ENCODE data around the gene CTNNA1. TPM values are rescaled to one million over a fixed set of nuclear protein-coding genes. Genes with fewer than 3 reads are reported as not detected.

Gene CTNNA1
- total RNA-seq, 3 donors from 2014 or later = 347 to 457 (median 380) TPM

- no peaks in the 10 kb centered on the region for H3K36me3 ChIP-seq (ENCODE audit: low read depth)
- intact Hi-C loops (cut with DNase I, micrococcal nuclease) = no loop called here
- no peaks in the 10 kb centered on the region for H3K9me3 ChIP-seq
- ATAC-seq = no peak
- TF ChIP-seq CTCF (IDR thresholded peaks at IDR 0.05) = no peak
- DNase-seq = no peak
- no peak overlapping the region for H3K4me3 ChIP-seq
- H3K4me1 ChIP-seq (ENCODE audit: low read depth) = no peaks in the 10 kb centered on the region
These were observed 25.0 kb downstream of the CTNNA1 start for GRCh38 chr5:138778234-138778633.

DNA sequence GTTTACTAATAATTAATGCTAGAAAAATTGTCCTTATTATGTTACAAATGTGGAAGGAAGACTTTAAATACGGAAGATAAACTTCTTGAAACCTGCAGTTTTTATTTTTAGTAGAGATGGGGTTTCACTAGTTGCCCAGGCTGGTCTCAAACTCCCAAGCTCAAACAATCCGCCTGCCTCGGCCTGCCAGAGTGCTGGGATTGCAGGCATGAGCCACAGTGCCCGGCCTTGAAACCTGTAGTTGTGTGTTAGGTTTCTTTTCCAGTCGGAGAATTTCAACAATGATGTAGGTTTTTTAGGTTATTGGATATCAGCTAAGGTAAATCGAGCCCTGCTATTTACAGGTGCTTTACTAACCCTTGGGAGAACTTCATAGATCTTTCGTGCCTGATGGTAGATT lies 30.8 kb downstream of the CTNNA1 start:
- Histone ChIP-seq H3K36me3 (ENCODE audit: low read depth) (no peaks in the 10 kb centered on the region), H3K4me1 (ENCODE audit: low read depth) (no peaks in the 10 kb centered on the region)
- no peak for DNase-seq

DNA sequence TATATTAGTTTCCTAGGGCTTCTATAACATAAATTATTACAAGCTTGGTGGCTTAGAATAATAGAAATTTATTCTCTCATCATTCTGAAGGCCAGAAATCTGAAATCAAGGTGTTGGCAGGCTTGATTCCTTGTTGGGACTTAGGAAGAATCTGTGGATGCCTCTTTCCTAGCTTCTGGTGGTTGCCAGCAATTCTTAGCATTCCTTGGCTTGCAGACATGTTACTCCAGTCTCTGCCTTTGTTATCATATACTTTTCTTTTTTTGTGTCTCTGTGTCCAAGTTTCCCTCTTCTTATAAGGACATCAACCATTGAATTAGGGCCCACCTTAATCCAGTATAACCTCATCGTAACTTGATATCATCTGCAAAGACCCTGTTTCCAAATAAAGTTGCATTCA lies 31.4 kb downstream of the CTNNA1 start:
- no peaks in the 10 kb centered on the region for H3K9me3 ChIP-seq
- H3K4me1 ChIP-seq (ENCODE audit: low read depth) = no peaks in the 10 kb centered on the region
- no peaks in the 10 kb centered on the region for H3K36me3 ChIP-seq (ENCODE audit: low read depth)
- intact Hi-C loops (cut with DNase I, micrococcal nuclease) = no loop called here
- H3K4me3 ChIP-seq = no peak overlapping the region
- no peak for TF ChIP-seq CTCF (IDR thresholded peaks at IDR 0.05)
- no peak for DNase-seq
- no peak for ATAC-seq

More for the DNA sequence above, 30.8 kb downstream of the CTNNA1 start:
- no peak for TF ChIP-seq CTCF (IDR thresholded peaks at IDR 0.05)
- Histone ChIP-seq H3K9me3 (no peaks in the 10 kb centered on the region), H3K4me3 (no peak overlapping the region)
- intact Hi-C loops (cut with DNase I, micrococcal nuclease) = no loop called here
- no peak for ATAC-seq

DNA sequence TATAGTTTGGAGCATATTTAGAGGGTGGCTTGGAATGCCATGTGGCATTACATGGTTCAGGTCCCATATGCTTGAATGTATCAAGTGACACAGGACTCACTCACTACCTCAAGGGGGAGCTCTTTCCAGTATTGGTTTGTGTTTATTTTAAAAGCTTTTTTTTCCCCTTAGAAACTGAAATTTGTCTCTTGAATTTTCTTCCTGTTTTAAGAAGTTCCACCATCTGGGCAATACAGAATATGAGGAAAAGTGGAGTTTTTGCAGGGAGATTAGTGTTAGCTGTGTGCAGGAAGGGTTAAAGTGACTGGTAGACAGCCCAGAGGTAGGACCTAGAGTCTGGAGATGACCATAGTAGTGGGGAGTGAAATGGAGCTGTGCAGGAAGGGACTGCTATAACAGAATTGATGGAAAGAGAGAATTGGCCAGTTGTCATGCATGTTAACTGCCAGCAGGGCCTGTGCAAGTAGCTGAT lies 36.6 kb downstream of the CTNNA1 start:
- Histone ChIP-seq H3K36me3 (ENCODE audit: low read depth) (no peaks in the 10 kb centered on the region), H3K9me3 (no peaks in the 10 kb centered on the region), H3K4me1 (ENCODE audit: low read depth) (no peaks in the 10 kb centered on the region), H3K4me3 (no peak overlapping the region)
- TF ChIP-seq CTCF (IDR thresholded peaks at IDR 0.05) = no peak
- intact Hi-C loops (cut with DNase I, micrococcal nuclease) = no loop called here
- DNase-seq (peak in 1 of 3 donors; percentile 43), ATAC-seq (peak; percentile 81)

GRCh38 chr5:138790684-138791083 lies 37.5 kb downstream of the CTNNA1 start:
- no peaks in the 10 kb centered on the region for H3K4me1 ChIP-seq (ENCODE audit: low read depth)
- intact Hi-C loops (cut with DNase I, micrococcal nuclease) = no loop called here
- no peak overlapping the region for H3K4me3 ChIP-seq
- H3K36me3 ChIP-seq (ENCODE audit: low read depth) = no peaks in the 10 kb centered on the region
- DNase-seq = no peak
- TF ChIP-seq CTCF (IDR thresholded peaks at IDR 0.05) = no peak
- no peak for ATAC-seq
- no peaks in the 10 kb centered on the region for H3K9me3 ChIP-seq

DNA sequence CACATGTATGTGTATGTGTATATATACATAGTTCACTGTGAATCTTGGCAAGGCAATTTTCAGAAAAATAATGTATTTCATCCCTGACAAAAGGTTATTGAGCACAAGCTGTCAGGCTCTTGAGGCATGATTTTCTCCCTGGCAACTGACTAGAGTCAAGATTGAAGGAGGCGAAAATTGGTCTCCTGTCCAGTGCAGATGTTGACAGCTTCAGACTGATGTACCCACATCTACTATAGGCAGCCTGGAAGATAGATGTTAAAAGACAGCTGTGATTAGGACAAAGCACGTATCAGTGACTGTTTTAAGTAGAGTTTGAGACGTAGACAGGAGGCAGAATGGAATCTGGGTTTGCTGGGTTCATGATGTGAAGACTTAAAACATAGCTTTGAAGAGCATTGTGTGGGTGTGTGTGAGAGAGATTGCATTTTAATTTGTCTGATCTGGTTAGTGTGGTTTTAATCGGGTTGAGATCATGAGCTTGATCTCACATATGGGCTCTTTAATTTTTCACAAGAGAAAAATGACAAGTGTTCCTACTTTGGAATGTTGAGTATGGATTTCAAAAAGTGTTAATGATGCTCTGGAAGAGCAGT lies 39.1 kb downstream of the CTNNA1 start:
- no peak for TF ChIP-seq CTCF (IDR thresholded peaks at IDR 0.05)
- Histone ChIP-seq H3K9me3 (no peaks in the 10 kb centered on the region), H3K4me1 (ENCODE audit: low read depth) (no peaks in the 10 kb centered on the region), H3K36me3 (ENCODE audit: low read depth) (no peaks in the 10 kb centered on the region), H3K4me3 (no peak overlapping the region)
- DNase-seq (no peak), ATAC-seq (no peak)
- intact Hi-C loops (cut with DNase I, micrococcal nuclease) = no loop called here

All from mucosa of descending colon (tissue), 3 donors.